Measurements from ENCODE around the gene CBLN3.

The CBLN3 gene

GRCh38 chr14:24428628-24429394 is 657 bp downstream of the CBLN3 start:
- peak overlapping the region; percentile 84 for H3K4me2 ChIP-seq (ENCODE audit: low read length)
- H3K4me1 ChIP-seq (ENCODE audit: insufficient read depth, low read length, severe bottlenecking) = peaks cover 48% of the 10 kb centered on the region
- H3K27ac ChIP-seq (ENCODE audit: low read depth, low read length, poor library complexity, severe bottlenecking) = peak overlapping the region; percentile 68
- no peaks in the 10 kb centered on the region for H3K27me3 ChIP-seq (ENCODE audit: insufficient read depth, low read length)
- H3K9me2 ChIP-seq (ENCODE audit: low read depth, low read length) = no peaks in the 10 kb centered on the region
- peak overlapping the region; percentile 76 for H3K4me3 ChIP-seq (ENCODE audit: low read depth, low read length, poor library complexity, severe bottlenecking)
- H4K20me1 ChIP-seq (ENCODE audit: insufficient read depth, low read length) = no peaks in the 10 kb centered on the region
- peaks cover 18% of the 10 kb centered on the region for H3K36me3 ChIP-seq (ENCODE audit: insufficient read depth, low read length)
- TF ChIP-seq CTCF (IDR thresholded peaks at IDR 0.05; ENCODE audit: low read length) (no peak), EZH2 (IDR thresholded peaks at IDR 0.05; ENCODE audit: borderline replicate concordance, low read length) (no peak)
- no peak overlapping the region for H2AFZ ChIP-seq (ENCODE audit: low read length)
- H3K79me2 ChIP-seq (ENCODE audit: insufficient read depth, low read length) = no peaks in the 10 kb centered on the region
- H3K9ac ChIP-seq (ENCODE audit: low read length) = peak overlapping the region; percentile 80
- no peaks in the 10 kb centered on the region for H3K9me3 ChIP-seq (ENCODE audit: low read length)
- H3F3A ChIP-seq (ENCODE audit: insufficient read depth, low read length) = no peaks in the 10 kb centered on the region

GRCh38 chr14:24427537-24428508 is 1.6 kb downstream of the CBLN3 start:
- Histone ChIP-seq H3K9me2 (ENCODE audit: low read depth, low read length) (no peaks in the 10 kb centered on the region), H3K9me3 (ENCODE audit: low read length) (no peaks in the 10 kb centered on the region), H3K79me2 (ENCODE audit: insufficient read depth, low read length) (no peaks in the 10 kb centered on the region), H3K4me3 (ENCODE audit: low read depth, low read length, poor library complexity, severe bottlenecking) (no peak overlapping the region), H3K27me3 (ENCODE audit: insufficient read depth, low read length) (no peaks in the 10 kb centered on the region), H2AFZ (ENCODE audit: low read length) (no peak overlapping the region), H3K27ac (ENCODE audit: low read depth, low read length, poor library complexity, severe bottlenecking) (no peak overlapping the region), H3K36me3 (ENCODE audit: insufficient read depth, low read length) (peaks cover 9% of the 10 kb centered on the region; the same call in 1 of the 2 replicates), H3K9ac (ENCODE audit: low read length) (no peak overlapping the region), H3F3A (ENCODE audit: insufficient read depth, low read length) (no peaks in the 10 kb centered on the region), H4K20me1 (ENCODE audit: insufficient read depth, low read length) (no peaks in the 10 kb centered on the region), H3K4me2 (ENCODE audit: low read length) (no peak overlapping the region), H3K4me1 (ENCODE audit: insufficient read depth, low read length, severe bottlenecking) (peaks cover 57% of the 10 kb centered on the region)
- TF ChIP-seq EZH2 (IDR thresholded peaks at IDR 0.05; ENCODE audit: borderline replicate concordance, low read length) (no peak), CTCF (IDR thresholded peaks at IDR 0.05; ENCODE audit: low read length) (no peak)

- TF ChIP-seq CTCF (IDR thresholded peaks at IDR 0.05; ENCODE audit: low read length) = no peak
- no peak for TF ChIP-seq EZH2 (IDR thresholded peaks at IDR 0.05; ENCODE audit: borderline replicate concordance, low read length)
- Histone ChIP-seq H3F3A (ENCODE audit: insufficient read depth, low read length) (no peaks in the 10 kb centered on the region), H3K4me1 (ENCODE audit: insufficient read depth, low read length, severe bottlenecking) (peaks cover 58% of the 10 kb centered on the region), H3K27me3 (ENCODE audit: insufficient read depth, low read length) (no peaks in the 10 kb centered on the region), H3K9me2 (ENCODE audit: low read depth, low read length) (no peaks in the 10 kb centered on the region), H3K4me3 (ENCODE audit: low read depth, low read length, poor library complexity, severe bottlenecking) (no peak overlapping the region), H4K20me1 (ENCODE audit: insufficient read depth, low read length) (no peaks in the 10 kb centered on the region), H3K36me3 (ENCODE audit: insufficient read depth, low read length) (peaks cover under 1% of the 10 kb centered on the region; the same call in 1 of the 2 replicates), H3K9me3 (ENCODE audit: low read length) (no peaks in the 10 kb centered on the region), H3K79me2 (ENCODE audit: insufficient read depth, low read length) (no peaks in the 10 kb centered on the region), H3K9ac (ENCODE audit: low read length) (no peak overlapping the region), H3K27ac (ENCODE audit: low read depth, low read length, poor library complexity, severe bottlenecking) (no peak overlapping the region), H2AFZ (ENCODE audit: low read length) (no peak overlapping the region), H3K4me2 (ENCODE audit: low read length) (no peak overlapping the region)
Measured at GRCh38 chr14:24426912-24427536, 2.4 kb downstream of the CBLN3 start.

All from OCI-LY1 (cell line).